K562 (cell line): ENCODE measurements around the gene KNDC1. TPM values are rescaled to one million over a fixed set of nuclear protein-coding genes. Genes with fewer than 3 reads are reported as not detected.

Experiments
- ATAC-seq: fragments of 200-7000 bp; cut with Tn5 transposase; 3 replicates; pipeline ENCODE4 v1.9.1; 2020; ENCODE audit warnings: moderate library complexity
- BruUV-seq: library from RNA; stranded (reverse); fragments of 400-500 nt; replicated peaks from 2 replicates; lab custom pipeline; 2021; lab: Mats Ljungman, UMichigan
- CTCF ChIA-PET: fragments of 300-600 bp; formaldehyde crosslinking; extraction: SDS; loops from one replicate; lab custom pipeline; 2021; ENCODE audit warnings: low intra/inter-chr PET ratio; lab: Yijun Ruan, JAX
- POLR2A ChIA-PET: fragments of 300-600, 350-650 bp; sonication (Branson Sonifier 250); formaldehyde crosslinking; extraction: SDS; loops from one replicate; lab custom pipeline; 2021; ENCODE audit warnings: antibody characterized with exemption, inconsistent platforms; lab: Yijun Ruan, JAX
- DNase-seq, 4 experiments: peaks; one replicate each; pipeline versions ENCODE4 v3.0.0 to v3.0.0-alpha.2; 2011 to 2018; ENCODE audit warnings: low spot score in 3 of 4, mixed read lengths in 3 of 4; ENCODE audit errors: extremely low read depth in 1 of 4
- FAIRE-seq: peaks from 2 replicates; lab custom pipeline; 2011; peaks lifted over from hg19 to GRCh38; lab: Jason Lieb, UNC
- H2AFZ ChIP-seq: 2 replicates; pipeline ENCODE4 v1.6.0; 2011; ENCODE audit warnings: low read depth, low read length, control low read depth, inconsistent platforms
- H3K27ac ChIP-seq: fragments of 200-600 bp; 3 replicates; pipeline ENCODE4 v1.8.0; 2011; ENCODE audit warnings: low read depth, mild to moderate bottlenecking, control low read depth, inconsistent platforms, low read length, moderate library complexity, mixed read lengths; ENCODE audit errors: extremely low read depth
- H3K27me3 ChIP-seq, 2 experiments: fragments of 300-600 bp in 1 of 2; 2 replicates in 1 of 2; 3 replicates in 1 of 2; pipeline versions ENCODE4 v1.6.0 to v1.8.0; 2011; ENCODE audit warnings: inconsistent platforms in 2 of 2, low read length in 2 of 2, mild to moderate bottlenecking in 1 of 2, mixed read lengths in 1 of 2, moderate library complexity in 1 of 2; ENCODE audit not compliant: control insufficient read depth in 2 of 2, insufficient read depth in 2 of 2
- H3K36me3 ChIP-seq: fragments of 300-600 bp; 3 replicates; pipeline ENCODE4 v1.8.0; 2011; ENCODE audit warnings: mild to moderate bottlenecking, low read length, inconsistent platforms; ENCODE audit not compliant: control insufficient read depth, insufficient read depth
- H3K4me1 ChIP-seq, 2 experiments: fragments of 200-600 bp in 1 of 2; replicated peaks in 1 of 2; 2 replicates in 1 of 2; 3 replicates in 1 of 2; pipeline versions ENCODE4 v1.5.1 to v1.8.0; 2011; ENCODE audit warnings: inconsistent platforms in 2 of 2, low read length in 2 of 2, mild to moderate bottlenecking in 1 of 2, mixed read lengths in 1 of 2, moderate library complexity in 1 of 2; ENCODE audit not compliant: control insufficient read depth in 2 of 2, insufficient read depth in 2 of 2
- H3K4me2 ChIP-seq: 2 replicates; pipeline ENCODE4 v1.6.1; 2011; ENCODE audit warnings: low read length, control low read depth, inconsistent platforms, mixed read lengths; ENCODE audit not compliant: insufficient read depth
- H3K4me3 ChIP-seq: fragments of 200-600 bp; sonication (generic), shearing (Covaris generic); 2 replicates; pipeline ENCODE4 v1.5.1; 2016; ENCODE audit warnings: control low read depth, inconsistent platforms
- H3K79me2 ChIP-seq: fragments of 200-600 bp; 3 replicates; pipeline ENCODE4 v1.8.0; 2011; ENCODE audit warnings: low read length, inconsistent platforms; ENCODE audit not compliant: control insufficient read depth, insufficient read depth
- H3K9ac ChIP-seq, 2 experiments: 2 replicates each; pipeline versions ENCODE4 v1.6.0 to v1.6.1; 2011; ENCODE audit warnings: low read depth in 2 of 2, low read length in 2 of 2, control low read depth in 1 of 2, inconsistent platforms in 1 of 2, mild to moderate bottlenecking in 1 of 2, mixed read lengths in 1 of 2; ENCODE audit not compliant: insufficient read depth in 1 of 2
- H3K9me1 ChIP-seq: one replicate; pipeline ENCODE4 v1.6.0; 2011; ENCODE audit warnings: inconsistent platforms, mild to moderate bottlenecking, low read length, moderate library complexity; ENCODE audit not compliant: control insufficient read depth, insufficient read depth
- H3K9me3 ChIP-seq: replicated peaks from 2 replicates; pipeline ENCODE4 v1.5.1; 2011; ENCODE audit warnings: low read depth, low read length, inconsistent platforms; ENCODE audit not compliant: control insufficient read depth, insufficient read depth
- H4K20me1 ChIP-seq: replicated peaks from 2 replicates; pipeline ENCODE4 v1.6.1; 2011; ENCODE audit warnings: low read length, inconsistent platforms, mixed read lengths; ENCODE audit not compliant: control insufficient read depth, insufficient read depth
- CAMTA2 ChIP-seq: fragments of 250-450 bp; sonication (Bioruptor Pico); conservative IDR thresholded peaks from 2 replicates; pipeline ENCODE4 v1.5.1; 2022
- HCFC1 ChIP-seq: IDR thresholded peaks from 2 replicates; pipeline ENCODE4 v1.6.1; 2012; ENCODE audit warnings: low read depth, low read length, improper control_type of control experiment
- JUNB ChIP-seq: fragments of 450-650 bp; formaldehyde crosslinking; conservative IDR thresholded peaks from 2 replicates; pipeline ENCODE4 v1.4.0; 2020; ENCODE audit warnings: mild to moderate bottlenecking
- MAX ChIP-seq: sonication (generic); formaldehyde crosslinking; IDR thresholded peaks from 2 replicates; pipeline ENCODE4 v1.9.0; 2022; ENCODE audit warnings: mild to moderate bottlenecking, missing genetic modification reagents
- NFYB ChIP-seq: IDR thresholded peaks from 2 replicates; pipeline ENCODE4 v1.6.1; 2011; ENCODE audit warnings: mild to moderate bottlenecking, moderate library complexity; ENCODE audit not compliant: insufficient read length; ENCODE audit errors: extremely low read depth
- SPI1 ChIP-seq: IDR thresholded peaks from 2 replicates; pipeline ENCODE4 v1.6.1; 2011; ENCODE audit warnings: low read depth, low read length, control low read depth, borderline replicate concordance
- STAT5B ChIP-seq: fragments of 250-450 bp; sonication (Bioruptor Pico); IDR thresholded peaks from 2 replicates; pipeline ENCODE4 v1.8.0; 2021; ENCODE audit warnings: mild to moderate bottlenecking, inconsistent platforms
- TBL1XR1 ChIP-seq, 2 experiments: IDR thresholded peaks; 2 replicates each; pipeline ENCODE4 v1.6.1; 2012; ENCODE audit warnings: improper control_type of control experiment in 2 of 2, low read length in 2 of 2, mild to moderate bottlenecking in 1 of 2
- WHSC1 ChIP-seq: IDR thresholded peaks from one replicate; pipeline ENCODE4 v1.6.1; 2012; ENCODE audit warnings: low read length, control low read depth, inconsistent platforms
- ZFP91 ChIP-seq: sonication (generic); formaldehyde crosslinking; IDR thresholded peaks from 2 replicates; pipeline ENCODE4 v1.8.0; 2022; ENCODE audit warnings: mild to moderate bottlenecking, missing genetic modification reagents
- ZHX1 ChIP-seq: fragments of 150-350 bp; conservative IDR thresholded peaks from 2 replicates; pipeline ENCODE4 v1.6.1; 2014; ENCODE audit warnings: low read length
- ZNF140 ChIP-seq: fragments of 250-450 bp; sonication (Bioruptor Pico); IDR thresholded peaks from 2 replicates; pipeline ENCODE4 v1.8.0; 2021; ENCODE audit warnings: moderate library complexity, mild to moderate bottlenecking, inconsistent platforms
- ZNF23 ChIP-seq: fragments of 250-450 bp; sonication (Bioruptor Pico); IDR thresholded peaks from 2 replicates; pipeline ENCODE4 v1.4.0; 2020; ENCODE audit warnings: mild to moderate bottlenecking
- ZNF75A ChIP-seq: fragments of 450-650 bp; formaldehyde crosslinking; IDR thresholded peaks from 2 replicates; pipeline ENCODE4 v1.4.0; 2020; ENCODE audit warnings: mild to moderate bottlenecking
- WGBS: fragments of 100-300 bp; shearing (Covaris generic); methylation state at CpG from one replicate; pipeline ENCODE4 v1.1.6; 2016; ENCODE audit warnings: low coverage, mixed read lengths; ENCODE audit not compliant: insufficient coverage; ENCODE audit errors: missing lambda C conversion rate; 5-methylcytosine and 5-hydroxymethylcytosine counted together
- in situ Hi-C: fragments of 300-500 bp; cut with MboI; formaldehyde crosslinking; loops from 4 replicates; pipeline ENCODE4 v1.15.0; 2018; ENCODE audit warnings: inconsistent platforms, mixed read lengths
- intact Hi-C: fragments of 100-400 bp; cut with micrococcal nuclease; formaldehyde crosslinking; loops from 2 replicates; pipeline ENCODE4 v1.14.2; 2022
- polyA plus RNA-seq, 8 experiments: library from polyadenylated mRNA; depleted of rRNA in 4 of 8; stranded (reverse) in 5 of 8; unstranded in 3 of 8; fragments of >200 nt; fragmentation: Nextera tagmentation in 2 of 8; fragmentation: Illumina TruSeq in 1 of 8; extraction: Ambion mirVana in 2 of 8; extraction: Trizol in 1 of 8; gene quantifications; 2 replicates each; pipeline versions ENCODE4 v1.2.1 to v1.2.3, GENCODE V29; 2011 to 2014; ENCODE audit warnings: inconsistent platforms in 1 of 8, missing spikeins in 1 of 8
- total RNA-seq, 7 experiments: library from RNA; depleted of rRNA in 6 of 7; stranded (reverse); fragments of >200 nt in 6 of 7; fragmentation: Illumina TruSeq in 2 of 7; extraction: Trizol in 2 of 7; gene quantifications; 2 replicates each; pipeline versions ENCODE4 v1.2.1 to v1.2.3, GENCODE V29; 2011 to 2021; ENCODE audit warnings: low replicate concordance in 1 of 7
- TF ChIP-seq, protein P1 (sequence below): fragments of 450-650 bp; IDR thresholded peaks from 2 replicates; pipeline ENCODE4 v1.6.1; 2016; ENCODE audit warnings: antibody characterized with exemption

Gene KNDC1
- total and polyA plus RNA-seq, 9 of the 15 experiments (the other 6 are each of a cell fraction or from before 2014, with no cell fraction given) = 0.07 to 0.26 (median 0.11) TPM; not detected in 6

DNA sequence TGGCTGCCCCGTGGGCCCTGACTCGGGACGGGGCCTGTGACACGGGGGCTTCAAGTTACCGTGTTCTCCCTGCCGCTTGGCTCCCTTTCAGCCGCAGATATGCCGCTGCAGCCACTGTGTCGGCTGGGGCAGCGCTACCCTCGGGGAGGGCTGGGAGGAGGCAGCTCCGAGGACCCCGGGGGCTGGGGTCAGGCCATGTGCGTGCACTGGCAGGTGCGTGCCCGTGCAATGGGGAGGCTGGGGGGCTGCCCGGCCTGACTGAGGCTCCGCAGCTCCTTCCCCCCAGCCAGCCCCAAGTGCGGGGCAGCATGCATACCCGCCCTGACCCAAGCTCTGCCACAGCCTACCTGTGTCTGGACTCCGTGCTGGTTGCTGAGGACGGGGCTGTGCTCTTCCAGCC is 29.2 kb downstream of the KNDC1 start:
- FAIRE-seq = no peak
- POLR2A ChIA-PET = no interaction called here
- TF ChIP-seq WHSC1 = no peak
- no peak for TF ChIP-seq HCFC1
- no peak for TF ChIP-seq MAX
- no peak for TF ChIP-seq ZNF23 (CRISPR knock-in tag)
- no peak for TF ChIP-seq STAT5B (CRISPR knock-in tag)
- TF ChIP-seq ZNF75A (CRISPR knock-in tag) = no peak
- TF ChIP-seq TBL1XR1 (IDR thresholded peaks at IDR 0.05; ENCODE audit: low read length in 2 of 2) = no peak
- TF ChIP-seq JUNB = no peak
- no peak for TF ChIP-seq ZNF140 (CRISPR knock-in tag)
- TF ChIP-seq, protein P1, sequence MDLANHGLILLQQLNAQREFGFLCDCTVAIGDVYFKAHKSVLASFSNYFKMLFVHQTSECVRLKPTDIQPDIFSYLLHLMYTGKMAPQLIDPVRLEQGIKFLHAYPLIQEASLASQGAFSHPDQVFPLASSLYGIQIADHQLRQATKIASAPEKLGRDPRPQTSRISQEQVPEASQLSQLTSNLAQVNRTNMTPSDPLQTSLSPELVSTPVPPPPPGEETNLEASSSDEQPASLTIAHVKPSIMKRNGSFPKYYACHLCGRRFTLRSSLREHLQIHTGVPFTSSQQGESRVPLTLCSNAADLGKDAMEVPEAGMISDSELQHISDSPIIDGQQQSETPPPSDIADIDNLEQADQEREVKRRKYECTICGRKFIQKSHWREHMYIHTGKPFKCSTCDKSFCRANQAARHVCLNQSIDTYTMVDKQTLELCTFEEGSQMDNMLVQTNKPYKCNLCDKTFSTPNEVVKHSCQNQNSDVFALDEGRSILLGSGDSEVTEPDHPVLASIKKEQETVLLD = no peak
- no peak for TF ChIP-seq ZHX1
- TF ChIP-seq SPI1 = no peak
- no peak for TF ChIP-seq ZFP91 (CRISPR knock-in tag)
- no peak for TF ChIP-seq NFYB
- TF ChIP-seq CAMTA2 = no peak

More for the DNA sequence above, 29.2 kb downstream of the KNDC1 start:
- Histone ChIP-seq H3K79me2 (no peaks in the 10 kb centered on the region), H3K9ac (no peak overlapping the region), H3K27ac (no peak overlapping the region), H3K9me3 (no peaks in the 10 kb centered on the region), H4K20me1 (peaks cover 3% of the 10 kb centered on the region; the same call in 1 of the 2 replicates), H3K4me2 (no peak overlapping the region), H2AFZ (no peak overlapping the region), H3K27me3 (peaks cover 5 to 41% of the 10 kb centered on the region in 2 experiments; a peak in 4 of 5 replicates), H3K36me3 (no peaks in the 10 kb centered on the region), H3K4me1 (peaks cover 0 to 23% of the 10 kb centered on the region in 2 experiments; a peak in 2 of 5 replicates), H3K9me1 (no peaks in the 10 kb centered on the region), H3K4me3 (no peak overlapping the region)
- no peak for ATAC-seq
- intact Hi-C loops = no loop called here
- no TSS peak for BruUV-seq
- in situ Hi-C loops = no loop called here
- WGBS = 24% methylated on average over 14 of the region's 22 CpGs
- CTCF ChIA-PET = no interaction called here
- no peak for DNase-seq
